Esophagus muscularis mucosa (tissue), 3 donors: ENCODE data around the gene GLS2.

Source experiments
- POLR2AphosphoS5 ChIP-seq, 2 donors: sonication (generic); formaldehyde crosslinking; IDR thresholded peaks; one replicate each; pipeline ENCODE4 v1.6.1; 2017; ENCODE audit warnings: antibody characterized with exemption in 2 of 2
- TF ChIP-seq, protein P1 (sequence below), 3 experiments: fragments of 200-600 bp in 2 of 3; fragments of 450-650 bp in 1 of 3; sonication (generic) in 2 of 3; IDR thresholded peaks; one replicate each; pipeline ENCODE4 v1.5.1; 2017 to 2019; ENCODE audit warnings: antibody characterized with exemption in 3 of 3, mild to moderate bottlenecking in 2 of 3, moderate library complexity in 1 of 3

- TF ChIP-seq, protein P1, sequence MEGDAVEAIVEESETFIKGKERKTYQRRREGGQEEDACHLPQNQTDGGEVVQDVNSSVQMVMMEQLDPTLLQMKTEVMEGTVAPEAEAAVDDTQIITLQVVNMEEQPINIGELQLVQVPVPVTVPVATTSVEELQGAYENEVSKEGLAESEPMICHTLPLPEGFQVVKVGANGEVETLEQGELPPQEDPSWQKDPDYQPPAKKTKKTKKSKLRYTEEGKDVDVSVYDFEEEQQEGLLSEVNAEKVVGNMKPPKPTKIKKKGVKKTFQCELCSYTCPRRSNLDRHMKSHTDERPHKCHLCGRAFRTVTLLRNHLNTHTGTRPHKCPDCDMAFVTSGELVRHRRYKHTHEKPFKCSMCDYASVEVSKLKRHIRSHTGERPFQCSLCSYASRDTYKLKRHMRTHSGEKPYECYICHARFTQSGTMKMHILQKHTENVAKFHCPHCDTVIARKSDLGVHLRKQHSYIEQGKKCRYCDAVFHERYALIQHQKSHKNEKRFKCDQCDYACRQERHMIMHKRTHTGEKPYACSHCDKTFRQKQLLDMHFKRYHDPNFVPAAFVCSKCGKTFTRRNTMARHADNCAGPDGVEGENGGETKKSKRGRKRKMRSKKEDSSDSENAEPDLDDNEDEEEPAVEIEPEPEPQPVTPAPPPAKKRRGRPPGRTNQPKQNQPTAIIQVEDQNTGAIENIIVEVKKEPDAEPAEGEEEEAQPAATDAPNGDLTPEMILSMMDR (IDR thresholded peaks at IDR 0.05) = no peak
- no peak for TF ChIP-seq POLR2AphosphoS5 (IDR thresholded peaks at IDR 0.05)
Measured at GRCh38 chr12:56529656-56530055, 41.7 kb upstream of the GLS2 start.
